ENCODE results near the gene IQSEC1. TPM values are rescaled to one million over a fixed set of nuclear protein-coding genes. Genes with fewer than 3 reads are reported as not detected.

The IQSEC1 gene
- total and polyA plus RNA-seq, 2 experiments from 2014 or later: 21.2 to 24.7 TPM

- 89% methylated on average over 5 of the region's 5 CpGs for WGBS (ENCODE audit: low lambda C conversion rate, missing lambda C conversion rate)
- Histone ChIP-seq H3K4me2 (no peak overlapping the region), H3K79me2 (peaks cover 3% of the 10 kb centered on the region), H3K9me3 (ENCODE audit: low read depth) (no peaks in the 10 kb centered on the region), H3K4me1 (ENCODE audit: insufficient read depth) (peaks cover 8% of the 10 kb centered on the region), H3K27me3 (no peaks in the 10 kb centered on the region), H3K36me3 (replicated peaks; ENCODE audit: insufficient read depth, low read depth) (no peaks in the 10 kb centered on the region), H3K27ac (no peak overlapping the region), H2AFZ (no peak overlapping the region), H3K9me2 (replicated peaks; ENCODE audit: insufficient read depth) (no peaks in the 10 kb centered on the region), H4K20me1 (ENCODE audit: insufficient read depth, poor library complexity, severe bottlenecking) (no peaks in the 10 kb centered on the region), H3K4me3 (no peak overlapping the region)
- no peak for TF ChIP-seq EZH2 (IDR thresholded peaks at IDR 0.05; ENCODE audit: borderline replicate concordance)
- no peak for TF ChIP-seq CTCF (IDR thresholded peaks at IDR 0.05; ENCODE audit: poor library complexity)
- no peak for TF ChIP-seq EZH2phosphoT487 (IDR thresholded peaks at IDR 0.05; ENCODE audit: low read depth, severe bottlenecking, unreplicated experiment)
- no peak for DNase-seq (ENCODE audit: low spot score)
These were observed 90.6 kb downstream of the IQSEC1 start for GRCh38 chr3:12982619-12983101.

GRCh38 chr3:12981306-12982275 is 91.6 kb downstream of the IQSEC1 start:
- no peak overlapping the region for H3K4me3 ChIP-seq

GRCh38 chr3:12980596-12981290 is 92.5 kb downstream of the IQSEC1 start:
- Histone ChIP-seq H3K4me3 (no peak overlapping the region), H4K20me1 (ENCODE audit: insufficient read depth, poor library complexity, severe bottlenecking) (no peaks in the 10 kb centered on the region), H2AFZ (no peak overlapping the region), H3K79me2 (no peaks in the 10 kb centered on the region), H3K9me2 (replicated peaks; ENCODE audit: insufficient read depth) (no peaks in the 10 kb centered on the region), H3K27me3 (no peaks in the 10 kb centered on the region), H3K9me3 (ENCODE audit: low read depth) (no peaks in the 10 kb centered on the region), H3K4me2 (no peak overlapping the region), H3K27ac (no peak overlapping the region), H3K4me1 (ENCODE audit: insufficient read depth) (no peaks in the 10 kb centered on the region), H3K36me3 (replicated peaks; ENCODE audit: insufficient read depth, low read depth) (no peaks in the 10 kb centered on the region)
- no peak for DNase-seq (ENCODE audit: low spot score)
- WGBS (ENCODE audit: low lambda C conversion rate, missing lambda C conversion rate): 77% methylated on average over 10 of the region's 10 CpGs
- TF ChIP-seq EZH2 (IDR thresholded peaks at IDR 0.05; ENCODE audit: borderline replicate concordance) (no peak), CTCF (IDR thresholded peaks at IDR 0.05; ENCODE audit: poor library complexity) (no peak), EZH2phosphoT487 (IDR thresholded peaks at IDR 0.05; ENCODE audit: low read depth, severe bottlenecking, unreplicated experiment) (no peak)

More at GRCh38 chr3:12981306-12982275, 91.6 kb downstream of the IQSEC1 start:
- Histone ChIP-seq H3K4me2 (no peak overlapping the region), H3K9me3 (ENCODE audit: low read depth) (no peaks in the 10 kb centered on the region), H3K79me2 (no peaks in the 10 kb centered on the region), H3K4me1 (ENCODE audit: insufficient read depth) (peaks cover 2% of the 10 kb centered on the region), H3K9me2 (replicated peaks; ENCODE audit: insufficient read depth) (no peaks in the 10 kb centered on the region), H4K20me1 (ENCODE audit: insufficient read depth, poor library complexity, severe bottlenecking) (no peaks in the 10 kb centered on the region), H2AFZ (no peak overlapping the region), H3K27ac (no peak overlapping the region), H3K27me3 (no peaks in the 10 kb centered on the region), H3K36me3 (replicated peaks; ENCODE audit: insufficient read depth, low read depth) (no peaks in the 10 kb centered on the region)
- no peak for DNase-seq (ENCODE audit: low spot score)
- WGBS (ENCODE audit: low lambda C conversion rate, missing lambda C conversion rate): 87% methylated on average over 13 of the region's 13 CpGs
- TF ChIP-seq CTCF (IDR thresholded peaks at IDR 0.05; ENCODE audit: poor library complexity) (no peak), EZH2phosphoT487 (IDR thresholded peaks at IDR 0.05; ENCODE audit: low read depth, severe bottlenecking, unreplicated experiment) (no peak), EZH2 (IDR thresholded peaks at IDR 0.05; ENCODE audit: borderline replicate concordance) (no peak)

Measured in hepatocyte (in vitro differentiated cells).